Skeletal muscle satellite cell (primary cell): ENCODE measurements around the gene CCDC112. TPM values are rescaled to one million over a fixed set of nuclear protein-coding genes. Genes with fewer than 3 reads are reported as not detected.
A peak's percentile ranks its signal among the peaks of the same experiment; 100 is the strongest.

Experiments
- H3K27me3 ChIP-seq: 2 replicates; pipeline ENCODE4 v1.7.0; 2013; ENCODE audit warnings: low read length; ENCODE audit not compliant: control insufficient read depth, insufficient read depth
- H3K36me3 ChIP-seq: 2 replicates; pipeline ENCODE4 v1.7.0; 2013; ENCODE audit warnings: mild to moderate bottlenecking, control low read depth, low read length; ENCODE audit not compliant: insufficient read depth
- H3K4me1 ChIP-seq: 2 replicates; pipeline ENCODE4 v1.7.0; 2013; ENCODE audit warnings: low read length; ENCODE audit not compliant: control insufficient read depth, insufficient read depth
- H3K4me2 ChIP-seq: 2 replicates; pipeline ENCODE4 v1.7.0; 2013; ENCODE audit warnings: mild to moderate bottlenecking, low read length
- H3K4me3 ChIP-seq: 2 replicates; pipeline ENCODE4 v1.7.0; 2013; ENCODE audit warnings: low read length
- H3K9ac ChIP-seq: 2 replicates; pipeline ENCODE4 v1.7.0; 2013; ENCODE audit warnings: mild to moderate bottlenecking, low read depth, low read length, moderate library complexity
- H3K9me3 ChIP-seq: replicated peaks from 2 replicates; pipeline ENCODE4 v1.7.0; 2013; ENCODE audit warnings: mild to moderate bottlenecking, control low read depth, low read length
- total RNA-seq: library from RNA; depleted of rRNA; stranded (reverse); fragments of >200 nt; gene quantifications from 2 replicates; pipeline ENCODE4 v1.2.3, GENCODE V29; 2012; rRNA removed

Gene CCDC112
- 5.9 and 7.9 TPM in 2 replicates for total RNA-seq

DNA sequence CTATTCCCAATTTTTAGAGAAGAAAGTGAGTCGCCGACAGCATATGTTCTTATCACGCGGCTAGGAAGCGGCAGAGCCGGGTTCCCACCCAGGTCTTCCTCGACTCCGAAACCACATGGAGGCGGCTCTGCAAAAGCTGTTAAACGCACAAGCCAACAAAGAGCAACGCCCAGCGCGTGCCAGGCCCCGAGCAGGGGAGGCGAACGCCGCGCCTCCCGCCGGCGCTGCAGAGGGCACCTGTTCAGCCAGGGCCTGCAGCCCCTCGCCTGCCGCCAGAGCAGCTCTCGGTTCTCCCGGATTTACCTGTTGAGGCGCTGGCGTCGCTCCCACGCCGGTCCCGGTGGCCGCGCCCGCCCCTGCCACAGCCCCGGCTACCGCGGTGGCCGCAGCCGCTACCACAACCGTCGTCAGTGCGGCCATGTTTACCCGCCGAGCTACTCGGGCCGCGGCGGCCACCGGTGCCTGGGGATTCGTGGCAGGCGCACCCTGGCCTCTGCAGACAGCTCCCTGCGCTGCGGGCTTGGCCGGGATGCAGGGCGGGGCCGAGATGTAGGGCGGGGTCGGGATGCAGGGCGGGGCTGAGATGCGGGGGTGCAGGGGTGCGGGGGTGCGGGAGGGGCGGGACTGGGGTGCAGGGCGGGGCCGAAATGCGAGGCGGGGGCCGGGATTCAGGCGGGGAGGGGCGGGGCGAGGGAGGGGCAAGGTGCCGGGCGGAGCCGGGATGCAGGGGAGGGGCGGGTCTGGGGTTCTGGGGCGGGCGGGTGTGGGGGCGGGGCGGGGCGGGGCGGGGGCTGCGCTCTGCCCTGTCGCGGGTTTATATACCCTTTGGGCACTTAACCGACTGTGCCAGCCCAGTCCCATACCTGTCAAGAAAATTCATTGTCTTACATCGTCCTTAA, at the start of gene CCDC112:
Gene CCDC112 (minus strand): TSS at position 531 of the 899 bp plus-strand sequence. CDS start 111 bp downstream, at position 420.
- H3K27me3 ChIP-seq, result no peaks in the 10 kb centered on the region
- H3K36me3 ChIP-seq, result no peaks in the 10 kb centered on the region
- H3K9ac ChIP-seq, result peak within 1 kb of the TSS; percentile 78
- H3K9me3 ChIP-seq, result no peaks in the 10 kb centered on the region
- peak within 1 kb of the TSS; percentile 94 for H3K4me2 ChIP-seq
- H3K4me3 ChIP-seq, result peak within 1 kb of the TSS; percentile 78
- H3K4me1 ChIP-seq, result no peaks in the 10 kb centered on the region

GRCh38 chr5:115345344-115345743, 48.9 kb upstream of the CCDC112 start:
- peaks cover 43% of the 10 kb centered on the region for H3K4me1 ChIP-seq
- H3K36me3 ChIP-seq, result no peaks in the 10 kb centered on the region
- no peak overlapping the region for H3K9ac ChIP-seq
- H3K9me3 ChIP-seq, result no peaks in the 10 kb centered on the region
- H3K4me3 ChIP-seq, result no peak overlapping the region
- H3K4me2 ChIP-seq, result no peak overlapping the region
- H3K27me3 ChIP-seq, result no peaks in the 10 kb centered on the region

GRCh38 chr5:115343855-115344254, 47.4 kb upstream of the CCDC112 start:
- H3K36me3 ChIP-seq, result no peaks in the 10 kb centered on the region

GRCh38 chr5:115342590-115343377, 46.3 kb upstream of the CCDC112 start:
- no peaks in the 10 kb centered on the region for H3K27me3 ChIP-seq
- no peak overlapping the region for H3K4me3 ChIP-seq
- H3K9ac ChIP-seq, result no peak overlapping the region
- no peaks in the 10 kb centered on the region for H3K36me3 ChIP-seq
- H3K4me2 ChIP-seq, result no peak overlapping the region
- H3K4me1 ChIP-seq, result peaks cover 25% of the 10 kb centered on the region
- H3K9me3 ChIP-seq, result no peaks in the 10 kb centered on the region

More at GRCh38 chr5:115343855-115344254, 47.4 kb upstream of the CCDC112 start:
- H3K4me1 ChIP-seq, result peaks cover 29% of the 10 kb centered on the region
- H3K4me2 ChIP-seq, result peak overlapping the region; percentile 65
- H3K4me3 ChIP-seq, result peak overlapping the region; percentile 21
- H3K27me3 ChIP-seq, result no peaks in the 10 kb centered on the region
- no peaks in the 10 kb centered on the region for H3K9me3 ChIP-seq
- peak overlapping the region; percentile 5 for H3K9ac ChIP-seq

DNA sequence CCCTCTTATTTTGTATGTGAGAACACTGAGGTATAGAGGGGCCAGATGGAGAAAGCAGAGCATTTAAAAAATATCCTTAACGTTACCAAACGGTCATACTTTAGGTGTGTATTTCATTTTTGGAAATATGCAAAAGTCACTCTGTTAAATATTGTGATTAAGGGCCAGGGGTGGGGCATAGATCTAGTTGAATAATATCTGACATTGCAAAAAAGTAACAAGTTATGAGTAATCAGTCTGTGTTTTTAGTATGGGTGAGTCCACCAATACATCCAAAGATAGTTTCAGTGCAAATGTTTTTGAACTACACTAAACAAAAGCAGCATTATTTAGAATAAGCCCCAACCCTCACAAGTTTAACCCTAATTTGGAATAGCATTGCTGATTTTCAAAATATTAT, 45.3 kb upstream of the CCDC112 start:
- H3K4me2 ChIP-seq, result no peak overlapping the region
- H3K9me3 ChIP-seq, result no peaks in the 10 kb centered on the region
- no peaks in the 10 kb centered on the region for H3K27me3 ChIP-seq
- H3K9ac ChIP-seq, result no peak overlapping the region
- peaks cover 25% of the 10 kb centered on the region for H3K4me1 ChIP-seq
- H3K4me3 ChIP-seq, result no peak overlapping the region
- H3K36me3 ChIP-seq, result no peaks in the 10 kb centered on the region

DNA sequence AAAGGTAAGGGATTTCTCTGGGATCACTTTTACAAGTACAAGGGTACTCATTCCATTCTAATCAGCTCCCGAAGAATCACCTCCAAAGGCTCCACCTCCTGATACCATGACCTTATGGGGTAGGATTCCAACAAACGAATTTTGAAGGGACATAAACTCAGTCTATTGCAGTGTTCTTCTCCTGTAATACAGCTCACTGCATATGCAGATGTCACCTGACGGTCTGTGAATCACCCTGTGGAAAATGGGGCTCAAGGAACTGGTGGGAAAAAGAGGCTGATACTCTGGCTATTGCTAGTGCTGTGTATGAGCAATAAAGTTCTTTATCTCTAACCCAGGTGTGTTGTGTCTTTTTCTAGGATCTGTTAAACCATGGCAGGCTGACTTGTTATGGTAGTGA, 42.4 kb upstream of the CCDC112 start:
- Histone ChIP-seq H3K4me1 (peaks cover 17% of the 10 kb centered on the region), H3K4me3 (no peak overlapping the region)

DNA sequence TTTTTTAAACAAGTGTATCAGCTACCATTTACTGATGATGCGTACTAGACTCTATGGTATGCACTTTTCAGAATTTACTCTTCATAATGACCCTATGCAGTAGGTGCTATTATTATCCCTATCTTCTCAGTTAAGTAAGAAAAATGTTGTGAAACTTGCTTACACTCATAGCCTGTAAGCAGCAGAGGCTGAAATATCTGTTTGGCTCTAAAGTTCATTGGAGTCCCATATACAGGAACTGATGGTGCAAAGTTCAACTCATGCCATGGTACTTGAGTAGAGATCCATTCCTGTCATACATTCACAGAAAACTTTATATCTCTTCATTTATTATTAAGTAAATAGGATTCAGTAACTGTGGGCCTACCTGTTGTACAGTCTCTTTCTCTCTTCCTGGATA, 41.4 kb upstream of the CCDC112 start:
- Histone ChIP-seq H3K27me3 (no peaks in the 10 kb centered on the region), H3K4me2 (no peak overlapping the region), H3K9ac (no peak overlapping the region), H3K9me3 (no peaks in the 10 kb centered on the region), H3K36me3 (no peaks in the 10 kb centered on the region), H3K4me3 (no peak overlapping the region), H3K4me1 (peaks cover 10% of the 10 kb centered on the region)

More for the DNA sequence above, 42.4 kb upstream of the CCDC112 start:
- Histone ChIP-seq H3K9me3 (no peaks in the 10 kb centered on the region), H3K27me3 (no peaks in the 10 kb centered on the region), H3K4me2 (no peak overlapping the region), H3K36me3 (no peaks in the 10 kb centered on the region), H3K9ac (no peak overlapping the region)

- Histone ChIP-seq H3K4me1 (peaks cover 7% of the 10 kb centered on the region), H3K4me3 (no peak overlapping the region), H3K9me3 (no peaks in the 10 kb centered on the region), H3K4me2 (no peak overlapping the region), H3K36me3 (no peaks in the 10 kb centered on the region), H3K27me3 (no peaks in the 10 kb centered on the region), H3K9ac (no peak overlapping the region)
Observed at GRCh38 chr5:115336964-115337363, 40.5 kb upstream of the CCDC112 start.

DNA sequence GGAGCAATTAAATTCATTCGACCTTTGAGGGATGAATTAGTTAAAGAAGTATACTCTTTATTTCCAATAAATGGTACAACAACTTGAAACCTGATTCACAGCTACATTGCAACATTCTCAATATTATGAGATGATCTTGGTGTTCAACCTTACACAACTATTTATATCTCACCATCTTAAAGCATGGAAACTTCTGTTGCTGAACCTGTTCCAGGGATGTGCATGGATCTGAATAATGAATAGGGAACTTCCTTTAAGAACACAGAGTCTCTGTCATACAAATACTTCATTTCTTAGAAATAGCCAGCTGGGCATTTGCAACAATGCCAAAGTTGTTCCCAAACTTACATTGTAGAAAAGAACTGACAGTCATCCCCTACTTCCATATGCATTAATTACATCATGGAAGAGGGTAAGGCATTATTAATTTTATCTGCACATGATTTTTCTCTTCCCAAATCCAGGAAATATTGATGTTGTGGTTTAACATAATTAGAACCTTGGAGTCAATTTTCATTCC, 39.8 kb upstream of the CCDC112 start:
- H3K9me3 ChIP-seq, result no peaks in the 10 kb centered on the region
- no peaks in the 10 kb centered on the region for H3K4me1 ChIP-seq
- H3K4me3 ChIP-seq, result no peak overlapping the region
- H3K27me3 ChIP-seq, result no peaks in the 10 kb centered on the region
- H3K4me2 ChIP-seq, result no peak overlapping the region
- H3K9ac ChIP-seq, result no peak overlapping the region
- no peaks in the 10 kb centered on the region for H3K36me3 ChIP-seq

- H3K36me3 ChIP-seq, result no peaks in the 10 kb centered on the region
- H3K9ac ChIP-seq, result no peak overlapping the region
- no peaks in the 10 kb centered on the region for H3K27me3 ChIP-seq
Observed at GRCh38 chr5:115335301-115335700, 38.8 kb upstream of the CCDC112 start.

DNA sequence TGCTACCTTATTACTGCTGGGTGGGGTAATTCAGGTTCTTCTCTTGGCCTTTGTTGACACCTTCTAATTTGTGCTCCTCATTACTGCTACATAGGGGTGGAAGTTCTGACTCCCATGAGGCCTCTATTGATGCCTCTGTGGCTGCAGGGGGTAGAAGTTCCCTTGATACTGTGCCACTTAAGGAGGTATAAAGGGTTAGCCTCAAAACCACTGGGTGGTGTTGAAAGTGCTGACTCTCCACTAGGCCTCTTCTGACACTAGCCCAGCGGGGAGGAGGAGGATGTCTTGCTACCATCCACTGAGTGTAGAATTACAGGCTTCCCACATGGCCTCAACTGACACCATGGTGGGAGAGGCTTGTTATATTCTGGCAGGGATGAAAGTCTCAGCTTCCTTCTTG, 36.7 kb upstream of the CCDC112 start:
- Histone ChIP-seq H3K9me3 (no peaks in the 10 kb centered on the region), H3K9ac (no peak overlapping the region), H3K4me3 (no peak overlapping the region), H3K4me2 (no peak overlapping the region), H3K36me3 (no peaks in the 10 kb centered on the region), H3K27me3 (no peaks in the 10 kb centered on the region), H3K4me1 (no peaks in the 10 kb centered on the region)

More at GRCh38 chr5:115335301-115335700, 38.8 kb upstream of the CCDC112 start:
- H3K4me3 ChIP-seq, result no peak overlapping the region
- H3K4me1 ChIP-seq, result no peaks in the 10 kb centered on the region
- H3K9me3 ChIP-seq, result no peaks in the 10 kb centered on the region
- no peak overlapping the region for H3K4me2 ChIP-seq
